Activated naive CD4-positive, alpha-beta T cell treated with anti-CD3 and anti-CD28 coated beads, Interleukin-2, amount 50 U/mL, for 24 hours (primary cell): ENCODE results near the gene PCBP1.
A peak's percentile ranks its signal among the peaks of the same experiment; 100 is the strongest.
"Not testable (repeated sequence)": the region's sequence is repeated elsewhere in the genome, so short reads cannot be mapped to it uniquely, and the experiment has no call there.

ENCODE experiments used
- H3K27ac Mint-ChIP-seq: one replicate; pipeline ENCODE4 v1.8.0; 2021; ENCODE audit warnings: mild to moderate bottlenecking, mixed read lengths
- H3K27me3 Mint-ChIP-seq: one replicate; pipeline ENCODE4 v1.8.0; 2021; ENCODE audit warnings: mixed read lengths
- H3K36me3 Mint-ChIP-seq: one replicate; pipeline ENCODE4 v1.8.0; 2021; ENCODE audit warnings: mixed read lengths
- H3K4me1 Mint-ChIP-seq: one replicate; pipeline ENCODE4 v1.8.0; 2021; ENCODE audit warnings: mixed read lengths
- H3K4me3 Mint-ChIP-seq: one replicate; pipeline ENCODE4 v1.8.0; 2021; ENCODE audit warnings: mild to moderate bottlenecking, mixed read lengths
- H3K9me3 Mint-ChIP-seq: one replicate; pipeline ENCODE4 v1.8.0; 2021; ENCODE audit warnings: mixed read lengths

PCBP1 gene

DNA sequence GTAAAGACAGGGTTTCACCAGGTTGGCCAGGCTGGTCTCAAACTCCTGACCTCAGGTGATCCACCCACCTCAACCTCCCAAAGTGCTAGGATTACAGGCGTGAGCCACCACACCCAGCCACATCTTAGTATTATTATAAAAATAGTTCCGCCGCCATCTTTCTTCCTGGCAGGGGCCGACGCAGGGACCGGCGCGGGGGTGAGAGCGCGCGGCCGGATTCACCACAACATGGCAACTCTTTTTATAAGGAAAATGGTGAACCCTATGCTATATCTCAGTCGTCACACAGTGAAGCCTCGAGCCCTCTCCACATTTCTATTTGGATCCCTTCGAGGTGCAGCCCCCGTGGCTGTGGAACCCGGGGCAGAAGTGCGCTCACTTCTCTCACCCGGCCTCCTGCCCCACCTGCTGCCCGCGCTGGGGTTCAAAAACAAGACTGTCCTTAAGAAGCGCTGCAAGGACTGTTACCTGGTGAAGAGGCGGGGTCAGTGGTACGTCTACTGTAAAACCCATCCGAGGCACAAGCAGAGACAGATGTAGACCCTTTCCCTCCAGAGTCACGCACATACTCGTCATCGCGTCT lies 15.1 kb downstream of the PCBP1 start:
- H3K27ac Mint-ChIP-seq, result peak overlapping the region; percentile 72

DNA sequence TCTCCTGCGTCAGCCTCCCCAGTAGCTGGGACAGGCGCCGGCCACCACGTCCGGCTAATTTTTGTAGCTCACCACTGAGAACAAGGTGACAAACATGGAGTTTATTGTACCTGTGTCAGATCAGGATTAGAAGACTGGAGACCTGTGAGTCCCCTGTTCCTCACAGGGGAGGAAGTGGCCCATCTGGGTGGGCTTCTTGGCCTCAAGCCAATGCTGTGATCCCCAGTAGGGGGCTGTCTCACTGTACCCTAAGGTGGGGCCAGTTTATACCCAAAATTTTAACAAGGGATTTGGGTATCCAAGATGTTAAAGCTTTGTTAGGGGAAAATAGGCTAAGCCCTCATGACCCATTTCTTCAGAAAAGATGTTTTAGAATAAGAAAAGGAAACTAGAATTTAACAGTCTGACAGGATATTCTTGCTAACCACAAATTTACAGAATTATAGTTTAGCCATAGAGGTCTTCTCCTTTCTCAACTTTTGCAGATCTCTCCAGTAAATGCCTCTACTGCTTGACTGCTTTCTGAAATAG lies 16.3 kb downstream of the PCBP1 start:
- Mint-ChIP-seq H3K9me3 (no peaks in the 10 kb centered on the region), H3K36me3 (no peaks in the 10 kb centered on the region), H3K4me3 (peak overlapping the region; percentile 80), H3K4me1 (peaks cover 57% of the 10 kb centered on the region), H3K27ac (peak overlapping the region; percentile 87), H3K27me3 (no peaks in the 10 kb centered on the region)

More for the DNA sequence above, 15.1 kb downstream of the PCBP1 start:
- H3K4me1 Mint-ChIP-seq, result peaks cover 52% of the 10 kb centered on the region
- not testable (repeated sequence) for H3K27me3 Mint-ChIP-seq, H3K9me3 Mint-ChIP-seq, H3K4me3 Mint-ChIP-seq, H3K36me3 Mint-ChIP-seq

GRCh38 chr2:70104231-70105111 lies 17.2 kb downstream of the PCBP1 start:
- Mint-ChIP-seq H3K4me3 (peak overlapping the region; percentile 80), H3K36me3 (no peaks in the 10 kb centered on the region), H3K27me3 (no peaks in the 10 kb centered on the region), H3K9me3 (no peaks in the 10 kb centered on the region), H3K4me1 (peaks cover 59% of the 10 kb centered on the region), H3K27ac (peak overlapping the region; percentile 87)

GRCh38 chr2:70106138-70106537 lies 18.9 kb downstream of the PCBP1 start:
- not testable (repeated sequence) for H3K27ac Mint-ChIP-seq, H3K36me3 Mint-ChIP-seq
- H3K4me1 Mint-ChIP-seq, result peaks cover 61% of the 10 kb centered on the region

GRCh38 chr2:70110397-70110796 lies 23.1 kb downstream of the PCBP1 start:
- H3K9me3 Mint-ChIP-seq, result not testable (repeated sequence)

More at GRCh38 chr2:70106138-70106537, 18.9 kb downstream of the PCBP1 start:
- H3K4me3 Mint-ChIP-seq, H3K9me3 Mint-ChIP-seq, H3K27me3 Mint-ChIP-seq: not testable (repeated sequence)

DNA sequence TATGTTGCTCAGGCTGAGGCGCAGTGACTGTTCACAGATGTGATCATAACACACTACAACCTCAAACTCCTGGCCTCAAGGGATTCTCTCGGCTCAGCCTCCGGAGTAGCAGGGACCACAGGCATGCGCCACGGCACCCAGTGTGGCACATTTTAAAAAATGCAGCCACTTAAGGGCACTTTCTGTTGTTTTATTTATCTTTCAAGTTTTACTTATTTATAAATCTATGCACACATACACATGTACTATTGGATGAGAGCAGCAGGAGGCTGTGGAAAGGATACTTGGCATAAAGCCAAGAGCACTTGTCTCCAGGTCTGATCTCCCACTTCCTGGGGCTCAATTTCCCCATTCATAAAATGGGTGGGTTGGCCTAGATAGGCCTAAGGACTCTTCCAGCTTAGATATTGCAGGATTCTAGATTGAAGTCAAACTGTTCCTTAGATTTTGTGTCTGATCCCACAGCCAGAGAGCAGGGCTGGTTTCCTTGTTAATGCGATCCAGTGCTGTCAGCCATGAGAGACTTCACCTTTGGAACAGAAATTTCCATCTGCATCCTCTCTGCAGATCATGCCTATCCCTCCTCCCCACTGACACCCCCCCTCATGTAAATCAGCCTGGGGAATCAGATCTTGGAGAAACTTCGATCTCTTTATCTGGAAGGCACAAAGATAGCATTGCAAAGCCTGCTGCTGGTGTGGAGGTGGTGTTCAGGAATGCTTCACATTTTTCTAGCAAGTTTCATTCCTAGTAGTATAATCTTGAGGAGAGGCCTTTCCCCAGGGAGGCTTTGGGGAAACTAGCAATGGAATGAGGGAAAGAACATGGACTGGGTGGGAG lies 24.7 kb downstream of the PCBP1 start:
- Mint-ChIP-seq H3K36me3 (no peaks in the 10 kb centered on the region), H3K27ac (no peak overlapping the region), H3K27me3 (no peaks in the 10 kb centered on the region), H3K4me3 (no peak overlapping the region), H3K4me1 (peaks cover 72% of the 10 kb centered on the region), H3K9me3 (no peaks in the 10 kb centered on the region)

More at GRCh38 chr2:70110397-70110796, 23.1 kb downstream of the PCBP1 start:
- H3K4me3 Mint-ChIP-seq, H3K27me3 Mint-ChIP-seq, H3K27ac Mint-ChIP-seq, H3K36me3 Mint-ChIP-seq: not testable (repeated sequence)
- peaks cover 59% of the 10 kb centered on the region for H3K4me1 Mint-ChIP-seq

DNA sequence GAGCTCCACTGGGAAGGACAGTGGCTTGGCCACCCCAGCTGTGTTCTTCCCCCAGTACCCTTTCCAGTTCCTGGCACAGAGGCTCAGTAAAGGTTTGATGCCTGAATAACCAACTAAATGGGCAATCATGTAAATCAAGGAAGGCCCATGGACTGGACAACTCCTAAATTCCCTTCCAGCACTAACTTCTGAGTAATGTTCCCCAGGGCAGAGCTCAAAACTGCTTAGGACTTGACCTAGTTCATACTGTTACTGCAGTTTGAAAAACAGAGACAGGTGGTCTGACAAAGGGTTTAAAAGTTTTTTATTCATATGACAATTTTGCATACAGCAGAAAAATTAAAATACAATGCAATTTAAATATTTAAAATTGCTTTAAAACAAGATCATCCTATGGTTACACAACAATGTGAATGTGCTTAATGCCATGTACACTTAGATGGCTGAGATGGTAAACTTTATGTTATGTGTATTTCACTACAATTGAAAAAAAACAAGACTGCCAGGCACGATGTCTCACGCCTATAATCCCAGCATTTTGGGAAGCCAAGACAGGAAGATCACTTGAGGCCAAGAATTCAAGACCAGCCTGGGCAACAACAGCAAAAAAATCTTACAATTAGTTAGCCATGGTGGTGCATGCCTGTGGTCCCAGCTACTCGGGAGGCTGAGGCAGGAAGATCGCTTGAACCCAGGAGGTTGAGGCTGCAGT lies 26.2 kb downstream of the PCBP1 start:
- H3K4me3 Mint-ChIP-seq, result no peak overlapping the region
- no peaks in the 10 kb centered on the region for H3K36me3 Mint-ChIP-seq
- no peaks in the 10 kb centered on the region for H3K27me3 Mint-ChIP-seq
- peak overlapping the region; percentile 52 for H3K27ac Mint-ChIP-seq
- peaks cover 69% of the 10 kb centered on the region for H3K4me1 Mint-ChIP-seq
- no peaks in the 10 kb centered on the region for H3K9me3 Mint-ChIP-seq

- Mint-ChIP-seq H3K4me1 (peaks cover 67% of the 10 kb centered on the region), H3K9me3 (no peaks in the 10 kb centered on the region), H3K27ac (no peak overlapping the region), H3K27me3 (no peaks in the 10 kb centered on the region), H3K36me3 (no peaks in the 10 kb centered on the region), H3K4me3 (no peak overlapping the region)
These were observed 28.6 kb downstream of the PCBP1 start for GRCh38 chr2:70115646-70116442.

DNA sequence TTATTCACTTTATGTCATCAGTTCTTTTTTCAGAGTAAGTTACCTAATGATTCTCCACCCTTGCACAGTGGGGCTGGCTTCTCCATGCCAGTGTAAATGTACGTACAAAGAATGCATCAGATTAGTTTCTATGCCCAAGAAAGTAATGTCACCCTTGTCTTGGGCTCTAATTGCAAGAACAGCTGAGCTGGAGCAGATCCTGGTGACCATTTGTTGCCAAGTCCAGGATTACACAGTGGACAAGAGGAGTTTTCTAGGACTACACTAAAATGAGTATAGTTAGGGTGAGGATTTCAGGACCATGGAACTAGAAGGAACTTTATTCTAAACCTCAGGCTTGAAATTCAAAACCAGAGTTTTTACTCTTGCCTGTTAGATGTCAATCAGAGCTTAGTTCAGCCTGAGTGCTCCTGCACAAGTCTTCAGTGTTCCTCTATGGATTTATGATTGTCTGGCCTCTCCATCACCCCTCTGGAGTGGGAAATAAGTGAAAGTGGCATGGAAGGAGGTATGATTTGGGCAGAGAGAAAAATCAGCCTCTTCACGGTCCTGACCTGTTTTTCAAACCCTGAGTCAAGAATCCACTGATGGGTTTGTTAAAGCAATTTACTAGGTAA lies 29.8 kb downstream of the PCBP1 start:
- no peaks in the 10 kb centered on the region for H3K36me3 Mint-ChIP-seq
- H3K27ac Mint-ChIP-seq, result no peak overlapping the region
- no peaks in the 10 kb centered on the region for H3K27me3 Mint-ChIP-seq
- no peak overlapping the region for H3K4me3 Mint-ChIP-seq
- H3K4me1 Mint-ChIP-seq, result peaks cover 67% of the 10 kb centered on the region
- no peaks in the 10 kb centered on the region for H3K9me3 Mint-ChIP-seq

DNA sequence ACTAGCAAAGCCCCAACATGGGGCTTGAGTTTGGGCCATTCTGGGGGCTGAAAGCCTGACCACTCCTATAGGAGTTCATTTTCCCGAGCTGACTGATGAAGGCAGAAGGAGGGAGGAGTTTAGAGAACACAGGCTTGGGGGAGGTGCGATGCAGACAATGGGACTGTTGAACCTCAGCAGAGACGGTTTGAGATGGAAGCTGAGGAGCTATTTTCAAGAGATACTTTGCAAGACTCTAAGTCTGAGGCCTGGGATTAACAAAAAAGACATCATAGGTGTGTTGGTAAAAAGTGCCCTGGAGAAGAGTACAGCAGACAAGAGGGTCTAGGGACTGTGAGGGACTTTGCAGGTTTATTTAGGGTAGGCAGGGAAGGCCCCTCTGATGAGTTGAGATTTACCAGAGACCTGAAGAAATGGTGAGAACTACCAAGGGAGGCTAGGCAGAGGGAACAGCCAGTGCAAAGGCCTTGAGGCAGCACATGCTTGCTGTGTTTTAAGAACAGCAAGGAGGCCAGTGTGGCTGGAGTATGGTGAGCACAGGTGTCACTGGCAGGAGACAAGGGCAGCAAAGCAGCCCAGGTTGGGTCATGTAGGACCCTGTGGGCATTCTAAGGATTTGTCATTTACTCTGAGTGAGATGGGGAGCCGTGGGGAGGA lies 31.6 kb downstream of the PCBP1 start:
- Mint-ChIP-seq H3K4me3 (no peak overlapping the region), H3K27ac (peak overlapping the region; percentile 52), H3K4me1 (peaks cover 71% of the 10 kb centered on the region), H3K9me3 (no peaks in the 10 kb centered on the region), H3K27me3 (no peaks in the 10 kb centered on the region), H3K36me3 (no peaks in the 10 kb centered on the region)

GRCh38 chr2:70121627-70122372 lies 34.5 kb downstream of the PCBP1 start:
- no peaks in the 10 kb centered on the region for H3K36me3 Mint-ChIP-seq
- no peak overlapping the region for H3K4me3 Mint-ChIP-seq
- H3K9me3 Mint-ChIP-seq, result no peaks in the 10 kb centered on the region
- H3K4me1 Mint-ChIP-seq, result peaks cover 77% of the 10 kb centered on the region
- H3K27me3 Mint-ChIP-seq, result no peaks in the 10 kb centered on the region
- peak overlapping the region; percentile 72 for H3K27ac Mint-ChIP-seq

- peak overlapping the region; percentile 85 for H3K27ac Mint-ChIP-seq
These were observed 35.2 kb downstream of the PCBP1 start for GRCh38 chr2:70122470-70122869.

More at GRCh38 chr2:70122470-70122869, 35.2 kb downstream of the PCBP1 start:
- Mint-ChIP-seq H3K27me3 (no peaks in the 10 kb centered on the region), H3K36me3 (no peaks in the 10 kb centered on the region), H3K9me3 (no peaks in the 10 kb centered on the region), H3K4me1 (peaks cover 75% of the 10 kb centered on the region), H3K4me3 (no peak overlapping the region)
